SU-DHL-6 (cell line): ENCODE data around the gene MPC2.

Source experiments
- H2AFZ ChIP-seq: fragments of 200-600 bp; sonication (generic); 2 replicates; pipeline ENCODE4 v1.6.1; 2014; ENCODE audit warnings: low read depth, mild to moderate bottlenecking, moderate library complexity, mixed read lengths, antibody characterized with exemption, low read length; ENCODE audit not compliant: severe bottlenecking
- H3F3A ChIP-seq: fragments of 200-600 bp; shearing (Covaris generic); 2 replicates; pipeline ENCODE4 v1.6.0; 2016; ENCODE audit warnings: antibody characterized with exemption, mild to moderate bottlenecking; ENCODE audit not compliant: insufficient read depth
- H3K27ac ChIP-seq: fragments of 200-600 bp; sonication (generic); 2 replicates; pipeline ENCODE4 v1.5.1; 2016; ENCODE audit warnings: low read depth, mild to moderate bottlenecking, low read length, moderate library complexity, mixed read lengths
- H3K27me3 ChIP-seq: fragments of 200-600 bp; sonication (generic), shearing (Covaris generic); 2 replicates; pipeline ENCODE4 v1.6.0; 2014; ENCODE audit warnings: mild to moderate bottlenecking, low read length
- H3K36me3 ChIP-seq: fragments of 200-600 bp; sonication (generic); 2 replicates; pipeline ENCODE4 v1.6.1; 2014; ENCODE audit warnings: mild to moderate bottlenecking, low read length, mixed read lengths
- H3K4me2 ChIP-seq: fragments of 300-600, 200-600 bp; shearing (Covaris generic), sonication (generic); 2 replicates; pipeline ENCODE4 v1.6.0; 2014; ENCODE audit warnings: low read length, low read depth, mild to moderate bottlenecking; ENCODE audit not compliant: poor library complexity, severe bottlenecking
- H3K4me3 ChIP-seq: fragments of 200-600 bp; sonication (generic); 2 replicates; pipeline ENCODE4 v1.5.1; 2014; ENCODE audit warnings: antibody characterized with exemption, low read length, mild to moderate bottlenecking, mixed read lengths; ENCODE audit not compliant: insufficient read depth, poor library complexity, severe bottlenecking
- H3K79me2 ChIP-seq: fragments of 200-600 bp; sonication (generic); 2 replicates; pipeline ENCODE4 v1.6.1; 2014; ENCODE audit warnings: mild to moderate bottlenecking, low read length, moderate library complexity; ENCODE audit not compliant: insufficient read depth
- H3K9ac ChIP-seq: fragments of 200-600 bp; sonication (generic); 2 replicates; pipeline ENCODE4 v1.7.0; 2014; ENCODE audit warnings: mild to moderate bottlenecking, low read length
- H3K9me2 ChIP-seq: fragments of 200-600 bp; sonication (generic); replicated peaks from 2 replicates; pipeline ENCODE4 v1.6.1; 2014; ENCODE audit warnings: low read length; ENCODE audit not compliant: insufficient read depth
- H3K9me3 ChIP-seq: fragments of 200-600 bp; sonication (generic); 2 replicates; pipeline ENCODE4 v1.6.1; 2014; ENCODE audit warnings: low read length, mixed read lengths; ENCODE audit not compliant: insufficient read depth
- H4K20me1 ChIP-seq: fragments of 200-600 bp; sonication (generic); 2 replicates; pipeline ENCODE4 v1.6.1; 2014; ENCODE audit warnings: low read depth, mild to moderate bottlenecking, antibody characterized with exemption, low read length, moderate library complexity, mixed read lengths
- EZH2phosphoT487 ChIP-seq: fragments of 200-600 bp; sonication (generic), shearing (Covaris generic); conservative IDR thresholded peaks from 2 replicates; pipeline ENCODE4 v1.6.1; 2018; ENCODE audit warnings: mild to moderate bottlenecking, antibody characterized with exemption, low read length, moderate library complexity, mixed read lengths
- TF ChIP-seq, protein P1 (sequence below): fragments of 200-600 bp; sonication (generic); IDR thresholded peaks from one replicate; pipeline ENCODE4 v1.5.1; 2017; ENCODE audit warnings: antibody characterized with exemption, mild to moderate bottlenecking, low read length, moderate library complexity; ENCODE audit not compliant: insufficient read depth, poor library complexity, severe bottlenecking

Gene MPC2

DNA sequence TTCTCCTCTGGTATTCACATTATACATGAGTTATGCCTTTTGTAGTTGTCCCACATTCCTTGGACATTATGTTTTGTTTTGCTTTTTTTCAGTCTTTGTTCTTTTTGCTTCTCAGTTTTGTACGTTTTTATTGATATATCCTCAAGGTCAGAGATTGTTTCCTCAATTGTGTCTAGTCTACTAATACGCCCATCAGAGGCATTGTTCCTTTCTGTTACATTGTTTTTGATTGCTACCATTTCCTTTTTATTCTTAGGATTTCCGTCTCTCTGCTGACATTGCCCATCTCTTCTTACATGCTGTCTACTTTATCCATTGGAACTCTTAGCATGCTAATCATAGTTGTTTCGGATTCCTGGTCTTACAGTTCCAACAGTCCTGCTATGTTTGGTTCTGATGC lies 27.8 kb upstream of the MPC2 start:
- no peaks in the 10 kb centered on the region for H3K27me3 ChIP-seq
- H3K79me2 ChIP-seq, result peaks cover 20% of the 10 kb centered on the region; the same call in 1 of the 2 replicates
- 0 out of 2 replicates have a peak, but pooled peaks cover 2% of the 10 kb centered on the region for H3F3A ChIP-seq
- H3K9me2 ChIP-seq, result no peaks in the 10 kb centered on the region
- H4K20me1 ChIP-seq, result no peaks in the 10 kb centered on the region
- H3K4me3 ChIP-seq, result no peak overlapping the region
- H3K9ac ChIP-seq, result no peak overlapping the region
- no peak for TF ChIP-seq EZH2phosphoT487
- TF ChIP-seq, protein P1, sequence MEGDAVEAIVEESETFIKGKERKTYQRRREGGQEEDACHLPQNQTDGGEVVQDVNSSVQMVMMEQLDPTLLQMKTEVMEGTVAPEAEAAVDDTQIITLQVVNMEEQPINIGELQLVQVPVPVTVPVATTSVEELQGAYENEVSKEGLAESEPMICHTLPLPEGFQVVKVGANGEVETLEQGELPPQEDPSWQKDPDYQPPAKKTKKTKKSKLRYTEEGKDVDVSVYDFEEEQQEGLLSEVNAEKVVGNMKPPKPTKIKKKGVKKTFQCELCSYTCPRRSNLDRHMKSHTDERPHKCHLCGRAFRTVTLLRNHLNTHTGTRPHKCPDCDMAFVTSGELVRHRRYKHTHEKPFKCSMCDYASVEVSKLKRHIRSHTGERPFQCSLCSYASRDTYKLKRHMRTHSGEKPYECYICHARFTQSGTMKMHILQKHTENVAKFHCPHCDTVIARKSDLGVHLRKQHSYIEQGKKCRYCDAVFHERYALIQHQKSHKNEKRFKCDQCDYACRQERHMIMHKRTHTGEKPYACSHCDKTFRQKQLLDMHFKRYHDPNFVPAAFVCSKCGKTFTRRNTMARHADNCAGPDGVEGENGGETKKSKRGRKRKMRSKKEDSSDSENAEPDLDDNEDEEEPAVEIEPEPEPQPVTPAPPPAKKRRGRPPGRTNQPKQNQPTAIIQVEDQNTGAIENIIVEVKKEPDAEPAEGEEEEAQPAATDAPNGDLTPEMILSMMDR, result no peak
- H2AFZ ChIP-seq, result no peak overlapping the region
- H3K27ac ChIP-seq, result no peak overlapping the region
- no peaks in the 10 kb centered on the region for H3K9me3 ChIP-seq
- peaks cover 3% of the 10 kb centered on the region for H3K36me3 ChIP-seq
- no peak overlapping the region for H3K4me2 ChIP-seq

DNA sequence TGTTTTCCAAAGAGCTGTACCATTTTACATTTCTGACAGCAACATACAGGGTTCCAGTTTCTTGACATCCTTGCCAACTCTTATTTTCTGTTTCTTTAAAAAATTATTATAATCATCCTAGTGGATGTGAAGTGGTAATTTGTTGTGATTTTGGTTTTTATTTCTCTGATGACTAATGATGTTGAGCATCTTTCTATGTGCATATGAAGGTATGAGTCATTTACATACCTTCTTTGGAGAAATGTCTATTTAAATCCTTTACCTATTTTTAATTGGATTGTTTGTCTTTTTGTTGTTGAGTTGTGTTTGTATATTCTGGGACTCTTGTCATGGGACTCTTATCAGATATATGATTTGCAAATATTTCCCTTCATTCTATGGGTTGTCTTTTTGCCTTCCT lies 20.8 kb upstream of the MPC2 start:
- H3K27me3 ChIP-seq, result no peaks in the 10 kb centered on the region
- no peak overlapping the region for H3K4me3 ChIP-seq
- H3K4me2 ChIP-seq, result no peak overlapping the region
- no peaks in the 10 kb centered on the region for H3F3A ChIP-seq
- H3K27ac ChIP-seq, result no peak overlapping the region
- peaks cover 30% of the 10 kb centered on the region for H3K79me2 ChIP-seq
- no peaks in the 10 kb centered on the region for H3K9me2 ChIP-seq
- no peak overlapping the region for H3K9ac ChIP-seq
- H4K20me1 ChIP-seq, result no peaks in the 10 kb centered on the region; the same call in 1 of the 2 replicates
- no peak for TF ChIP-seq EZH2phosphoT487
- TF ChIP-seq, protein P1, result no peak
- H3K36me3 ChIP-seq, result peaks cover 10% of the 10 kb centered on the region; the same call in 1 of the 2 replicates
- no peaks in the 10 kb centered on the region for H3K9me3 ChIP-seq
- no peak overlapping the region for H2AFZ ChIP-seq

DNA sequence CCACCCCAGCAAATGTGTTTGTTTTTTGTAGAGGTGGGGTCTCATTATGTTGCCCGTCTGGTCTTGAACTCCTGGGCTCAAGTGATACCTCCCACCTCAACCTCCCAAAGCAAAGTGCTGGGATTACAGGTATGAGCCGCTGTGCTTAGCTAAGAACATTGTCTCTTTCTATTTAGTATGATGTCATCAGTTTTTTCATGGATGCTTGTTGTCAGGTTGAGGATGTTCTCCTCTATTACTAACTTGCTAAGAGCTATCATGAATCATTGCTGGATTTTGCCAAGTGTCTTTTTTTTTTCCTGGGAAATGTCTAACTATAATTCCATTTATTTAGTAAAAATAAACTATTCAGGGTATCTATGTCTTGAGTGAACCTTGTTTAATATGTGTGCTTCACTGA lies 19.0 kb upstream of the MPC2 start:
- Histone ChIP-seq H2AFZ (no peak overlapping the region), H3K79me2 (peaks cover 21% of the 10 kb centered on the region), H3K4me3 (no peak overlapping the region), H3K4me2 (no peak overlapping the region), H3K9me2 (no peaks in the 10 kb centered on the region), H4K20me1 (no peaks in the 10 kb centered on the region; the same call in 1 of the 2 replicates), H3F3A (no peaks in the 10 kb centered on the region), H3K36me3 (peaks cover 12% of the 10 kb centered on the region; the same call in 1 of the 2 replicates), H3K9ac (no peak overlapping the region), H3K27ac (no peak overlapping the region), H3K27me3 (no peaks in the 10 kb centered on the region), H3K9me3 (no peaks in the 10 kb centered on the region)
- TF ChIP-seq, protein P1, result no peak
- TF ChIP-seq EZH2phosphoT487, result no peak
